ENCODE results near the gene FAM234B. TPM values are rescaled to one million over a fixed set of nuclear protein-coding genes. Genes with fewer than 3 reads are reported as not detected.

The FAM234B gene
- total and polyA plus RNA-seq, 2 of the 8 experiments (the other 6 are each of a cell fraction or from before 2014, with no cell fraction given): 12.5 to 29.1 TPM

GRCh38 chr12:13046964-13047363 is 2.8 kb downstream of the FAM234B start (continued):
- TF ChIP-seq ATF3 (IDR thresholded peaks at IDR 0.05; ENCODE audit: insufficient read depth, low read depth, low read length) (no peak), PHF8 (conservative IDR thresholded peaks at IDR 0.05; ENCODE audit: low read depth, low read length) (no peak), SIN3A (conservative IDR thresholded peaks at IDR 0.05 in 1 of 2, IDR thresholded peaks at IDR 0.05 in 1 of 2; ENCODE audit: low read depth in 1 of 2, low read length in 2 of 2) (no peak), SUZ12 (IDR thresholded peaks at IDR 0.05; ENCODE audit: low read length) (no peak), TAF7 (optimal IDR thresholded peaks at IDR 0.05; ENCODE audit: borderline replicate concordance, low read depth, low read length) (no peak), KDM4A (IDR thresholded peaks at IDR 0.05; ENCODE audit: low read depth, low read length, severe bottlenecking) (no peak), EGR1 (IDR thresholded peaks at IDR 0.05; ENCODE audit: borderline replicate concordance, low read depth, low read length) (no peak)
